GM21786 (cell line): ENCODE measurements around the gene CHD2.

Experiments
- ATAC-seq: cut with Tn5 transposase; IDR thresholded peaks from one replicate; pipeline ENCODE4 v1.9.1; 2021; ENCODE audit not compliant: unreplicated experiment

The CHD2 gene

DNA sequence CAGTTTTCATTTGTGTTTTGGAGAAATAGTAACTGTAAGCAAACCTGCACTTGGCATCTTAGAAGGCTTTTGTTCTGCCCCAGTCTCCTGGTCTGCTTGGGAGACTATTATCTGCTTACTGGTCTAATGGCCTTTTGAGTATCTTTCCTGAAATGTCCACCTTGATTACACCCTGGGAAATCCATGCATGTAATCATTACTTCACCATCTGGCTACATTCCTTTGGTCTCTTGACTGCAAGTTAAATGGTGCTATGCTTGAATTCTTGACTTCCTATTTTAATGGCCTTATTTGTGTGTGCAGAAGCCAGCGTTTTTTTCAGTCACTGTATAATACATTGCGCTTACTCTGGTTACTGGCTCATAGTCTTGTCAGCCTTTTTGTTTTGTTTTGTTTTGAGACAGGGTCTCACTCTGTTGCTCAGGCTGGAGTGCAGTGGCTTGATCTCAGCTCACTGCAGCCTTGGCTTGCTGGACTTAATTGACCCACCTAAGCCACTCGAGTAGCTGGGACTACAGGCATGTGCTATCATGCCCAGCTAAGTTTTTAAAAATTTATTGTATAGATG lies 30.0 kb downstream of the CHD2 start:
- no peak for ATAC-seq

- ATAC-seq: no peak
These were observed 30.7 kb downstream of the CHD2 start for GRCh38 chr15:92930776-92931175.

DNA sequence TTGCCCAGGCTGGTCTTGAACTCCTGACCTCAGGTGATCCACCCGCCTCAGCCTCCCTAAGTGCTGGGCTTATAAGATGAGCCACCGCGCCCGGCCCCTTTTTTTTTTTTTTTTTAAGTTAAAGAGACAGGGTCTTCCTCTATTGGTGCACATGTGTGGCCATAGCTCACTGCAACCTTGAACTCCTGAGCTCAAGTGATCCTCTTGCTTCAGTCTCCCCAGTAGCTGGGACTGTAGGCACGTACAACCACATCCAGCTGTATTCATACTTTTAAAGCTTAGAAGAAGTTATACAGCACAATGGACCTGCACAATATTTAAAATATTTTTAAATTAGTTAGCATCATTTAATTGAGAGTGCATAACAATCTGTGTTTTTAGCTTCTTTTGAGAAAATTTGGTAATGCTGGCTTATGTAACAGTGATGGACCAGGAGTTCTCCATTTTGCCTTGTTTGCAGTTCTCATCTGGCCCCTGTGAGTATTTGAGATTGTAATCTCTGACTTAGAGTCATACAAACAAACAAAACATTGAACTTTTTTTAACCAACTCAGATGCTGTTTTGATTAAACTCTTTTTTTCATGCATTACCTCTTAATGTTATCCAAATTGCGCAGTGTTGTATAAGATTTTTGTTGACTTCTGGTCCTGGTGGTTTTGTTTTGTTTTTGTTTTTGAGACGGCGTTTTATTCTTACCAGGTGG lies 33.0 kb downstream of the CHD2 start:
- ATAC-seq: no peak

DNA sequence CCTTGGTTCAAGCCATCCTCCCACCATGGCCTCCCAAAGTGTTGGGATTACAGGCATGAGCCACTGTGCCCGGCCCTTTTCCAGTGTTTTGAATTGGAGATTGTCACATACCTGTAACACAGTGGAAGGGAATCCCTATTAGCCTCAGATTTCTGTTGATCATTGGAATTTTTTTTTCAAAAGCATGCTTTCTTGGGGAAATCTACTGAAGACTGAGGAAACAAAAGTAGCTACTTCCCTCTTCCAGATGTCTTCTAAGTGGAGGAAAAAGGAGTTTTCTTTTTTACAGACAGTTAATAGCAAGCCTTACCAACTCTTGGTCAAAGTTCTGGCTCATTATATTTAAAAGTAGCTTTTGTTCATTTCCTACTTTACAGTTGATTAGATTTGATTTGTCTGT lies 33.7 kb downstream of the CHD2 start:
- no peak for ATAC-seq

GRCh38 chr15:92934716-92935115 lies 34.6 kb downstream of the CHD2 start:
- ATAC-seq: no peak

DNA sequence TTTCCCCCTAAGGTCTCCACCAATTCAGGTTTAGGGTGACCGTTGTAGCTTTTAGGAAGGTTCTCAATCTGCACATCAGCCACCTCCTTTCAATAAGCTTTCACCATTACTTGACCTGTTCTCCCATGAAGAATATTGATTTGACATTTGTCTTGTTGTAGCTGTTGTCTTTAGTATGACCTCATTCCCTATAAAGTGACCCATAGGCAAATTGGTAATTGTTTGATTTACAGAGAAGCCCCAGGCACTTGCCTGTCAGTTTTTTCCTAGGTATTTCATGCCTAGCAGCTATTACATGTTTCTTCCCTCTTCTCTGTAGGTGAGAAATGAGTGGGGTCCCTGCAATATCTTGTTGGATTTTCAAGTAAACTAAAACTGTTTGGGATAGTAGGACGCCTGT lies 36.0 kb downstream of the CHD2 start:
- ATAC-seq: no peak

GRCh38 chr15:92936693-92937092 lies 36.6 kb downstream of the CHD2 start:
- ATAC-seq: no peak

- no peak for ATAC-seq
These were observed 37.8 kb downstream of the CHD2 start for GRCh38 chr15:92937901-92938300.

DNA sequence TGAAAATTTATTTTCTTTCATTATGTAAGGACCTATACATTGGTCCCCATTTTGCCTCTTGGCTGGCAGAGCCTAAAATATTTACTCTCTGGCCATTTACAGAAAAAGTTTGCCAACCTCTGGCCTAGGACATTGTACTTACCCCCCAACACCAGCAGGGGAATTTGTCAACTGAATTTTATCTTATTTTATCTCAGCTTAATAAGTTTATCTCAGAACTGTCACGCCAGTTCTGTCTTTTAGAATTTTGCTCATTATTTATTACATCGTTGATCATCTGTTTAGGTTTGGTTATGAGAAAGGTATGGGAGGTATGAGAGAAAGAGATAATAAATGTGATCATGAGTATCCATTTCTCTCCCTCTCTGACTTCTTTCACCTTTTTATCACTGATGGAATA lies 38.3 kb downstream of the CHD2 start:
- no peak for ATAC-seq

- no peak for ATAC-seq
These were observed 41.5 kb downstream of the CHD2 start for GRCh38 chr15:92941668-92942067.

GRCh38 chr15:92942706-92943105 lies 42.6 kb downstream of the CHD2 start:
- ATAC-seq: no peak

GRCh38 chr15:92943581-92943980 lies 43.5 kb downstream of the CHD2 start:
- no peak for ATAC-seq

DNA sequence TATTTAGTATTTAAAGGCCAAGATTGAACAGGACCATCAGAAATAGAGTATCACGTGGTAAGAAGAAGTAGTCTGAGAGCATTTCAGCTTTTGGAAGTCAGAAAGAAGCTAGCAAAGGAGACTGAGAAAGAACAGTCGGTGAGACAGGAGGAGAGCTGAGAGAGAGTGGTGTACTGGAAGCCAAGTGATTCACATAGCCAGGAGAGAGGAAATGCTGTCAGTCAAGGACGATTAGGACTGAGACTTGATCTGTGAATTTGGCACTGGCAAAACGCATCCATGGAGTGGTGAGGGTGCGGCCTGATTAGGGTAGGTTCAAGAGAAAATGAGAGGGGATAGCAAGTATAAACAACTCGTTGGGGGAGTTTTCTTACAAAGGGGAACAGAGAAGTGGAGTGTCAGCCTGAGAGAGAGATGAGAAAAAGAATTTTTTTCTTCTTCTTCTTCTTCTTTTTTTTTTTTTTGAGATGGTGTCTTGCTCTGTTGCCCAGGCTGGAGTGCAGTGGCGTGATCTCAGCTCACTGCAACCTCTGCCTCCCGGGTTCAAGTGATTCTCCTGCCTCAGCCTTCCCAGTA lies 44.9 kb downstream of the CHD2 start:
- ATAC-seq: no peak

DNA sequence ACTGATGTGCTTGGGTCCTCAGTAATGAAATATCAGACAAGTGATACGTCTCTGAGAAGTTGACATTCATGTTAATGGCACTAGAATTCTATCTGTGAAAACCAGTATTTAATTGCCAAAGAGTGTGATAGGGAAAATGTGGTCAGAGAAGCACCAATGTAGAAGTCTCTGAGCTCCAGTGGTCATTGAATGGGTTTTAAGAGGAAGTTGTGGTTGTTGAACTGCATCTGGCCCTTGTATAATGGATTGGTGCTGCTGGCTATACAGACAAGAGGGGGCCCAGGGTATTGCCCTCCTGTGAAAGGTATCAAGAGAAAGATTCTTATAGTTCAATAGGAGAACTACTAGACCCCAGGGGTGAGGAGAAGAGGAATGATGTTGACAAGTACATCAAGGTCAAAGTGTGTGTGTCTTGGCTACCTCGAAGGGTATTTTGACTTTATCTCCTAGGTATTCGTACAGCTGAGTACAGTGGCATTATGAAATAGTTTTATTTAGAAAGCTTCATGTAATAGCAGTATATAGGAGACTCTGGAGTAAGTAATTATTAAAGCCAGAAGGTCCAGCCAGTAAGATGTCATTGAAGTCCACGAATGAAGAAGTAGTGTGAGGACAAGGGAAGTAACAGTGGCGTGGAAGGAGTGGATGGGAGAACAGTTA lies 47.1 kb downstream of the CHD2 start:
- no peak for ATAC-seq

DNA sequence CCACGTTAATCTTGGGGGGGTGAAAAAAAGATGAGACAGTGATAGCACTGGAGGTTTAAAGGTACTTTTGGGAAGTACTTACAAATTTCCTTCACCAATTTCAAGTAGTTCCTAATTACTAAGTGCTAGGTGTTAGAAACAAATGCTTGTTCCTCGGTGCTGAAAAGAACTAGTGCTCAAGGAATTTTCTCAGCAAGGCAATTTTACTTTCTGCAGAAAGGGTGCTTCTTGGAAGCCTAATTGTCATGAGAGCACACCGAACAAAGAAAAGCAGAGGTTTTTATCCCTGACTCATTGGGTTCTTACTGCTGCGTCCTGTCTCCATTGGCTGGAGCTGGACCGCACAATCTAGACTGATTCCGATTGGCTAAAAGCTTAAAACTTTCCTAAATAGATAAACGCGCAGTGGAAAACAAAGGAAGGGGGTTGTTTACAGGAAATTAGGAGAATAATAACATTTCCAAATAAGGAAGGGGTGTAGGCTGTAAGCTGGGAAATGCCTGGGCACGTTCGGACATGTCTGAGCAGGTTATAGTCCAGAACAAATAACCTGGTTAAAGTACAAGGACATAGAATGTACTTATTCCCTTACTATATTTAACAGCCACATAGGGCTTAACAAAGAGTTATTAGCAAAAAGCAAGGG lies 49.6 kb downstream of the CHD2 start:
- ATAC-seq: no peak

GRCh38 chr15:92951800-92952457 lies 51.8 kb downstream of the CHD2 start:
- ATAC-seq: no peak

DNA sequence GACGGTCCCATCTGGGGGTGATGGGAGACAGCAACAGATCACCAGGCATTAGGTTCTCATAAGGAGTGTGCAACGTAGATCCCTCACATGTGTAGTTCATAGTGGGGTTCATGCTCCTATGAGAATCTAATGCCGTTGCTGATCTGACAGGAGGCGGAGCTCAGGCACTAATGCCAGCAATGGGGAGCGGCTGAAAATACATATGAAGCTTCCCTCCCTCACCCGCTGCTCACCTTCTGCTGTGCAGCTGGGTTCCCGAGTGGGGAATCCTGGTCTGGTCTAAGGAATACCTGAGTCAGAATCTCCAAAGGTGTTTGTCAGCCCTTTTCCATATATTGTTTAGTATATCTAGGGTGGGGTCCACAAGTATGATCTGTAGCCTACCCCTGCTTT lies 52.3 kb downstream of the CHD2 start:
- ATAC-seq: no peak

DNA sequence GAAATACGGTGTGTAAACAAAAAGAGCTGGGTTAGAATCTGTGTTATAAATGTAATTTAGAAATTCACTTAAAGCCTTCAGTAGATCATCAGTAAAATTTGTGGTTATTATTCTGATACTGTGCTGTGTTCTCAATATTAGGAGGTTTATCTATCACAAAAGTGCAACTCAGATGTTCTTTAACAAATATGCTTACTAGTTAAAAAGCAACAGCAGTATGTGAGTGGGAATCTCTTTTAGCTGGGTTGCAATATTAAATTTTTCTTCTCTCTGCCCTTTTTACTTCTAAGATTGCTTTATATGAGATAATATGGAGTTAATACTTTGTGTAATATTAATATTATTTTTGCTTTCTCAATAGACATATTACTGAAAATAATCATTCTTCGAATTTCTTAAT lies 53.4 kb downstream of the CHD2 start:
- no peak for ATAC-seq

GRCh38 chr15:92954002-92954401 lies 53.9 kb downstream of the CHD2 start:
- no peak for ATAC-seq

GRCh38 chr15:92954578-92954977 lies 54.5 kb downstream of the CHD2 start:
- no peak for ATAC-seq

- no peak for ATAC-seq
These were observed 55.6 kb downstream of the CHD2 start for GRCh38 chr15:92955706-92956105.
